ENCODE measurements around the gene ZW10.

Gene ZW10

DNA sequence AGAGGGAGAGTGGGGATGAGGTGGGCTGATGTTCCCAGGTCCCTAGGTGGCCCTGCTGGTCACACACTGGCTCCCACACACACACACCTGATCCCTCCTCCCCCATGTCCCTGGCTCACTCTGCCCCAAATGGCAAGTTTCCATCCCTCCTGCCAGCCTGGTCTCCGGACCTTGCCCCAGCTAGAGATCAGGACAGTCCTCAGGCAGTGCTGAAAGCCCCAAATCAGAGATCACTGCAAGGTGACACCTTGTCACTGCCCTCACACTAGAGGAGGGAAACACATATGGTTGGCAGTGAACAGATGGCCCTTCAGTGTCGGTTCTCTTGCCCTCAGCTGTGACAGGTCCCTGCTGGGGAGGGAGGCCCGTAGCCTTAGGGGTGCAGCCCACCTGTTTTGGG, 75.0 kb downstream of the ZW10 start:
- DNase-seq (ENCODE audit: low spot score), result no peak

DNA sequence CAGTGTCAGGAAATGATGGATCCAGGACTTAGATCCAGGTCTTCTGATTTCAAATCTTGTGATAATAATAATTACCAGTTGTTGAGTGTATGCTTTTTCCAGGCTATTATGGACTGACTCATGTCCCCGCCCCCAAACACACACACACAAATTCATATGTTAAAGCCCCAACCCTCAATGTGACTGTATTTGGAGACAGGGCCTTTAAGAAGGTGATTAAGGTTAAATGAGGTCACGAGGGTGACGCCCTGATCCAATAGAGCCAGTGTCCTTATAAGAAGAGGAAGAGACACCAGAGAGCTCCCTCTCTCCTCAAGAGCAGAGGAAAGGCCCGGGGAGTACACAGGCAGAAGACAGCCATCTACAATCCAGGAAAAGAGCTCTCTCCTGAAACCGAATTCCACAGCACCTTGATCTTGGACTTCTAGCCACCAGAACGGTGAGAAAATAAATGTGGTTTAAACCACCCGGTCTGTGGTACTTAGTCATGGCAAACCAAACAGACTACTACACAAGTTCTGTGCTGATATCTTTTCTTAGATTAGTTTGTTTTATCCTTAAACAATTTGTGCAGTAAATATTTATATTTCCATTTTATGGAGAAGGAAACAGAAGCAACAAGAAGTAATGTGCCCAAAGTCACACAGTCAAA, 75.6 kb downstream of the ZW10 start:
- DNase-seq (ENCODE audit: low spot score), result no peak

DNA sequence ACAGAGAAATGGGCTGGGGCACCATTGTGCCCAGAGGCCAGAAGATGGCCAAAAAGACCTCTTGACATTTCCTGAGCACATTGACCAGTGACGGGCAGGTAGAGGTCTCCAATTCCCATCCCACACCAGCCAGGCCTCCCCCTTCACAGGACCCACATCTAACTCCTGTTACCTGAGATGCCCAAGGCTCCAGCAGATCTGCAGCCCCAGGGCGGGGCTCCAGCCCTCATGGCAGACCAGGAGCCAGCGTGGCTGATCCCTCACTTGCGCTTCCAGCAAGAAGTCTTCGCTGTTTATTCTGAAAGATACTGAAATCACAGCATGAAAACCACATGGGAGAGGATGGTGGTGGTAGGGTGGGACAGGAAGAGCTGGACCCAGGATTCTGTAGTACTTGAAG, 76.4 kb downstream of the ZW10 start:
- DNase-seq (ENCODE audit: low spot score), result no peak

DNA sequence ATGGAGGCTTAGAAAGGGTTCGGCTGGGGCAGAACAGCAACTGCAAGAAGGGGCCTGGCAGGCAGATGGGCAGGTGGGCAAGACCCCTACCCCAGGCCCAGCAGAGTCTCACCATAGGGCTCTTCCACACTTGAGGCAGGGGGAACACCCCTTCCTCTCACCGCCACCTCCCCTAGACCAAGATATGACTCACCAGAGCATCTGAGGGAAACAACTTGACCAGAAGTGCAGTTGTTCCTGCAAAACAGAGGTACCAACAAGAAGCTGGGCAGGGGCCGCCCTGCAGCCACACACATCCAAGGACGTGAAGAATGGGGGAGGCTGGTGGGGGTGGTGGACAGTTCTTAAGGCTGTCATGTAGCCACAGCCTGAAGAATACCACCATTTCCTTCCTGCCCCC, 78.3 kb downstream of the ZW10 start:
- no peak for DNase-seq (ENCODE audit: low spot score)

DNA sequence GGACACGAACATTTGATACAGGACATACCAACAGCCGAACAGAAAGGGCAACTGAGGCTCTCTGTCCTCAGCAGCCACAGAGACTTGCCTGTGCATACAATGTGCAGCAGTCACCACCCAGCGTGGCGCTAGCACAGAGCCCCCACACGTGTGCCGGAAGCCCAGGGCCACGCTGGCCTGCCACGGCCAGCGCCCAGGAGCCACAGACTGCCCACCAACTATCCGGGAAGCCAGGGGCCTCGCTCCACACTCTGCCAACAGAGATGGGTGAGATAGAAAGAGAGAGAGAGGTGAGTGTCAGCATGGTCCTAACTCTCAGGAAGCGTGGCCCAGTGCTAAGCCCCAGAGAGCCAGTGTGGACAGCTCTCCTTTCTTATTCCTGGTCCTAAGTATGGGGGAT, 79.1 kb downstream of the ZW10 start:
- no peak for DNase-seq (ENCODE audit: low spot score)

DNA sequence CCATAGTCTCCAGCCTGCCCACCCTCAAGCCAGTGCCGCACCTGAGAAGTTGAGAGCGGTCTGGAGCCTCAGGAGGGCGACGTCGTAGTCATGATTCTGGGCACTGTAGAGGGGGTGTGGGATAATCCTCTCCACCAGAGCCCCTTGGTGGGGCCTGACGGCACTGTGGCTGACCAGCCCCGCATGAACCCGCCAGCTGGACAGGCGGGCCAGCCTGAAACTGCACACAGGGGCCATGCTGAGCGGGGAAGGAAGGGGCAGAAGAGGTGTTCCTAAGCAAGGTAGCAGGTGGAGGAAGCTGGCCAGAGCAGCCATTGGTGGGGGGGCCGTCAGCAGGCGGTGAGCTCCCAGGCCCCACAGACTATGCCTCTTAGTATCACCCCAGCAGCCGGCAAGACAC, 80.5 kb downstream of the ZW10 start:
- DNase-seq (ENCODE audit: low spot score), result no peak

DNA sequence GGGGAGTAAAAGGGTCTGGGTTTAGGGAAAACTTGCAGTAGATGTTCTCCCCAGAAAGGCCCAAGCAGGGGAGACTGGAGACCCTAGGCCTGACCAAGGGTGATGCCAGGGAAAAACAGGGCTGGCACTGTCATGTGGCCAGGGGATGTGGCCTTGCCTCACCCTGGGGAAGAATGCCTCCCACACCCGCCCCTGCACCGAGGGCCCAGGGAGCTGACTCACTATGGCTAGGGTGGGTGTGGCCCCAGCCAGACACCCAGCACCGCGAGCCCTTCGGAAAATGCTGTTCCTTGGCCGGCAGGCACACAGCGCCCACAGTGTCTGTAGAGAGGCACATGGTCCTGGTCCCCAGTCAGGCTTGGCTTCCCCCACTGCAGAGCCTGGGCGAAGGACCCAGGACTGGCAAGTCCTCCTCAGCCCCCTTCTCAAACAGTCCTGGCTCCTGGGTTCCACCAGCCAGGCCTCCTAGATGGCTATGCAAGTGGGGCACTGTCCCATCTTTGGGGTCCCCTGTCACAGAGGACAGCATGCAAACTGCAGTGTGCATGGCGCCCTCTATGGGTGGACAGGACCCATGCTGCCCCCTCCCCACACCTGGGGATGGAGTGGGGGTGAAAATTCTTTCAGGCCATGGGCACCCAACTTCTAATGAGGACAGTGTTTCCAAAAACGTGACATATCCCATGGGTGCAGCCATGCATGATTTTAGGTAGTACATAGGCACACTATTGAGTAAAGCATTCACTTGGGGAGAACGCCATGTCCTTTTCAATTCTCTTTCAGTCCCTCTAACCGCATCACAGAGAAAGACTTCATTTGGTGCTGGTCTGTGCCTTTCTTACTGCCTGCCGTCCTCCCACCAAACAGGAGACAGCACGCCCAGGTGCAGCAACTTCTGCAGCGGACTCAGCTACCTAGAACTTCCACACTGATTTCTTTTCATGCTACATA, 82.6 kb downstream of the ZW10 start:
- peak; percentile 78 for DNase-seq (ENCODE audit: low spot score)

DNA sequence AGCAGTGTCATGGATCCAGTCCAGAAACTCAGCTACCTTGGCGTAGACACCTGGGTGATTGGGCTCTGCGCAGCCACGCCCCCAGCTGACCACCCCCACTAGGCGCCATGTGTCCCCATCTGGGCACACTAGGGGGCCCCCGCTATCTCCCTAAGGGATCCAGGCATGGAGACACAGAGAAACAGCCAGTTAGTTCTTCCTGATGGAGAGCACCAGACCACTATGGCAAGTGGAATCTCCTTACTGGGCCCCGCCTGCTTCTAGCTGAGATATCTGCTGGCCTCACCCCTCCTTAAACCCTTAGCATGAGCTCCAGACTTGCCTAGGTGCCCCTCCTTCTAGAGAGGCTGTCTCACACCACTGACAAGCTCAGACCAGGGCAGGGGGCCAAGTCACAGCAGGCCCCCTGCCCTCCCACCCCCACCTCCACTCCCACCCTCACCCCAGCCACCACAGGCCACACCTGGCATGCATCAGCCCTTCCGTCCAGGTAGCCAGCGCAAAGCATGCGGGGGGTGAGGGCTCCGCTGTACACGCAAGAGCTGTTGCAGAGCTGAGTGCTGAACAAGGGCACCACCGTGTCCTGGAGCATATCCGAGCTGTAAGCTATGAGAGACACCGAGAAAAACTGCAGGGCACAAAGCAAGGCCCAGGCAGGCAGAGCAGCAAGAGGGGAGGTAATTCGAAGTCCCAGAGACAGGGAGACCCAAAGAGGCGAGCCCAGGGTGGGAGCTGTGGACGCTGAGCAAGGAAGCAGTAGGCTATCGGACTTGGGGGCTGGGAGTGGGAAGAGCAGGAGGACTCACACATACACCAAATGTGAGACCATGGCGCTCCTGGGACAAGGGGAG, 83.5 kb downstream of the ZW10 start:
- DNase-seq (ENCODE audit: low spot score), result no peak

DNA sequence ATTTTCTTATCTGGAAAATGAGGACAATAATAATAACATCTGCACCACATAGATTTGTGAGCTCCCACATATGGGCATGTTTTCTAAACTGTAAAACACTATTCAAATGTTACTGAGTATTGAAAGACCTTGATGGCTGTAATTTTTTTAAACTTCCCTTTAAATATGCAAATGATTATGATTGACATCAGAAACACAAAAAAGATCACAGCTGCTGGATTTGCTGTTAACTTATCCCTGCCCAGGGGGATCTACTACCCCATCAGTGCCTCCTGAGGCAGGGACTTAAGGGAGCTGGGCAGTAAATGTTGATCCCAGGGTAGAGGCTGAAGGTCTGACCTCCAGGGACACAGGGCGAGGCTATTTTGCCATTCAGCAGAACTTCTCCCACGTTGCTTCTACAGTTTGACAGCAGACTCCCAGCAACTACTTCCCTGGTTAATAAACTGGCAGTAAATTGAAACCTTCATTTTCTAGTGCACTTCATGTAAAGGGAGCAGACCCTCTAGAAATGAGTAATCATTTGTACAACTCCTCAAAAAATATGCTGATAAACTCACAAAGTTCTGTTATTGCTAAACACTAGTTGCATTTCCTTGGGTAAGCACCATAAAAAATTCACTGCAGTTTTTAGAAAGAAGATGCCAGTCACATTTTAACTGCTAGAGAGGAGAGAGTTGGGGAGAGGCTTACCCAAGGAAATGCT, 87.7 kb downstream of the ZW10 start:
- no peak for DNase-seq (ENCODE audit: low spot score)

DNA sequence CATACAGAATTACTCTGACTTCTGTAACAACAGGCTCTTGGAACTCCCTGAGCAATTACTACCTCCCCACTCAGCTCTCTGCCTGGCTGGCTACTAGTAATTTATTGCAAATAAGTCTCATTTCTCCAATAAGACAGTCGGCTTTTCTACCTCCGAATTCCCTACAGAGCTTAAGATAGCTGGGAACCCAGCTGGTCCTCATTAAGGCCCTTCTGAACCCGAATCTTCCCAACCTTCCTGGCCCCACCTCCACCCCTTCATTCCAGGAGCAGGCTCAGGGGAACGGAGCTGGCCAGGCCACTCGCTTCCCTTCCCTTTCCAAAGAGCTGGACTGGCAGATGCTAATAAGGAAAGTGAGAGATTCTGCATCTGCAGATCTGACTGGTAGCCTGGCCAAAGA, 89.0 kb downstream of the ZW10 start:
- DNase-seq (ENCODE audit: low spot score), result no peak

DNA sequence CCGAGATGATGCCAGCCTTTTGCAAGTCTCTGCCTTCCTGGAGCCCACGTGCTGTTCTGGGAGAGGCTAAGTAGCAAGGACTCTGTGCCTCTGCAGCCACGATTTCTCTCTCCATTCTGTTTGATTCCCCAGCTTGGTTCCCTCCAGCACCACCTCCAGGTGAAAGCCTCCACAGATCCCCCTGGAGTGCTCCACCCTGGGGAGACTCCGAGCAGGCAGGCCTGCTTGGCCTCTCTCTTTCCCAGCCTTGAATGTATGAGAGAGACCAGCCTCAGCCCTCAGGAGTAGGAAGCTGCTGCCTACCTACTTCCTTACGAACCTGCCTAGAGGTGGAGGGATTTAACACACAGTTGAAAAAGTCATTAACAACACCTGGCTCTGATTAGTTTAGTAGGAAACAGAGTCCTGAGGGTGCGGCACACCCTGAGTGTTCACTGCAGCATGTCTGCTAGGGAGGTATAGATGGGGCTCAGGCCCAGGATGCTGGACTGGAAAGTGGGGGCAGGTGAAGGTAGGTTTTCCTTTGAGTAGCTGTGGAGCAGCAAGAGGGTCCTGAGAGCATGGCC, 89.9 kb downstream of the ZW10 start:
- no peak for DNase-seq (ENCODE audit: low spot score)

Data from kidney tubule cell (primary cell).